Activated naive CD8-positive, alpha-beta T cell treated with anti-CD3 and anti-CD28 coated beads, Interleukin-2, amount 50 U/mL, for 24 hours (primary cell): ENCODE measurements around the gene EPB41L1.

ENCODE experiments used
- ATAC-seq: fragments of 150-1000 bp; cut with Tn5 transposase; one replicate; pipeline ENCODE4 v1.10.0; 2021
- DNase-seq: peaks from one replicate; pipeline ENCODE4 v3.0.0; 2021
- H3K27ac Mint-ChIP-seq: one replicate; pipeline ENCODE4 v1.8.0; 2021; ENCODE audit warnings: mild to moderate bottlenecking, mixed read lengths
- H3K27me3 Mint-ChIP-seq: one replicate; pipeline ENCODE4 v1.8.0; 2021; ENCODE audit warnings: mixed read lengths
- H3K36me3 Mint-ChIP-seq: one replicate; pipeline ENCODE4 v1.8.0; 2021; ENCODE audit warnings: low read depth, mixed read lengths
- H3K4me1 Mint-ChIP-seq: one replicate; pipeline ENCODE4 v1.8.0; 2021; ENCODE audit warnings: mixed read lengths
- H3K4me3 Mint-ChIP-seq: one replicate; pipeline ENCODE4 v1.8.0; 2021; ENCODE audit warnings: mild to moderate bottlenecking, moderate library complexity, mixed read lengths
- H3K9me3 Mint-ChIP-seq: one replicate; pipeline ENCODE4 v1.8.0; 2021; ENCODE audit warnings: mixed read lengths

The EPB41L1 gene

DNA sequence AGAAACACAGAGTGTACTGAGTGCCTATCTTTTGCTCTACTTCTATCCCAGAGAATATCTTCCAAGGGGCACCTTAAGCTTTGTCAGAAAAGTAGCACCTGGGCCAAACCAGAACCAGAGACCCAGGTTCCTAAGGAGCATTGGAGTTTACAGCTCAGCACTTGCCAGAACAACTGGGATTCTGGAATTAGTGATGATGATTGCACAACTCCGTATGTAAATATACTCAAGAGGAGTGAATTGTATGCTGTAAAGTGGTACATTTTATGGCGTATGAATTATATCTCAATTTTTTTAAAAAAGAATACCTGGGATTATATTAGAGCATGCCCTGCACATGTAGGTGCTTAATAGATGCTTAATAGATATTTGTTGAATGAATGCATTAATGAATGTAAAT is 36.2 kb upstream of the EPB41L1 start:
- Mint-ChIP-seq H3K4me1 (no peaks in the 10 kb centered on the region), H3K9me3 (no peaks in the 10 kb centered on the region)

DNA sequence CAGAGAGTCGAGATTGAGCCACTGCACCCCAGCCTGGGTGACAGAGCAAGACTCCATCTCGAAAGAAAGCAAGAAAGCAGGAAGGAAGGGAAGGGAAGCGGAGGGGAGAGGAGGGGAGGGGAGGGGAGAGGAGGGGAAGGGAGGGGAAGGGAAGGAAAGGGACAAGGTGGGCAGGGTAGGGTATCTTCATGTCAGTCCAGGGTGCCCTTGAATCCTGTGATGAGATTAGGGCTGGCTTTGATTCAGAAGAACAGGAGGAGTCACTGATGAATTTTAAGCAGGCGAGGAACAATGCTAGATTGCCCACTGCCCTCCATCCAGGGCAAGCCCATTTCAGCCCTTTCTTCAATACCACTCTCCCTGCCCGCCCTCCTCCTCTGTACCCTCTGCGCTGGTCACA is 35.0 kb upstream of the EPB41L1 start:
- no peaks in the 10 kb centered on the region for H3K9me3 Mint-ChIP-seq
- no peak overlapping the region for H3K4me3 Mint-ChIP-seq
- H3K4me1 Mint-ChIP-seq = no peaks in the 10 kb centered on the region
- H3K36me3 Mint-ChIP-seq = no peaks in the 10 kb centered on the region
- ATAC-seq (no peak), DNase-seq (no peak)
- H3K27me3 Mint-ChIP-seq = peaks cover 7% of the 10 kb centered on the region
- no peak overlapping the region for H3K27ac Mint-ChIP-seq

More for the DNA sequence above, 36.2 kb upstream of the EPB41L1 start:
- ATAC-seq (no peak), DNase-seq (no peak)
- Mint-ChIP-seq H3K27me3 (peaks cover 7% of the 10 kb centered on the region), H3K4me3 (no peak overlapping the region), H3K27ac (no peak overlapping the region), H3K36me3 (no peaks in the 10 kb centered on the region)

DNA sequence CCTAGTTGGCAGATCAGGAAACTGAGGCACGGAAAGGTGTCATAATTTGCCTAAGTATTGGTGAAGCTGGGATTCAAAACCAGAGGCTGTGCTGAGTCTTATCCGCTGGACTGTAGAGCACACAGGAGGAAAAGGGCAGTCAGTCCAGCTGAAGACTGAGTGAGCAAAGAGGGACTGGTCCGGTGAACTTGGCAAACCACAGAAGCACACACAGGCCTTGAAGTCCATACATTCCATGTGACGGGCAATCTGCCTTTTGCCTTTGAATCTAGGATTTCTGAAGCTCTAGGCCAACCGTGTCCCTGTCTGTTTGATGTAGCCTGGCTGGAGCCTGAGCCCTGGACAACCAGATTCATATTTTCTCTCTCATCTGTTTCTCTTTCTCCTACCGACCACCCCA is 34.3 kb upstream of the EPB41L1 start:
- peaks cover 6% of the 10 kb centered on the region for H3K27me3 Mint-ChIP-seq
- ATAC-seq = no peak
- no peaks in the 10 kb centered on the region for H3K4me1 Mint-ChIP-seq
- H3K9me3 Mint-ChIP-seq = no peaks in the 10 kb centered on the region
- no peak overlapping the region for H3K27ac Mint-ChIP-seq
- H3K36me3 Mint-ChIP-seq = no peaks in the 10 kb centered on the region
- no peak overlapping the region for H3K4me3 Mint-ChIP-seq
- no peak for DNase-seq

DNA sequence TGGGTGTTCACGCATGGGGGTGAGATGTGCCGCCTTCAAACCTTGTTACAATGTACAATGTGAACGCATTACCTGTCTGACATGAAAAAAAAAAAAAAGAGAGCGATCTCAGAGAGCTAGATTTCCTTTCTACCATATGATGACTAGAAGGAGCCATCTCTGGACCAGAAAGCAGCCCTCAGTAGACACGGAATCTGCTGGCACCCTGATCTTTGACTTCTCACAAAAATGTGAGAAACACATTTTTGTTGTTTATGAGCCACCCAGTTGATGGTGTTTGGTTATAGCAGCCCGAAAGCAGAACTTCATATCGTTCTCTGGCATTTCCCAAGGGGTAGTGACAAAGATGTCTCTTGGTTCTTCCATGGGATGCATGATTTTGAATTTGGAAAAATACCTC is 33.5 kb upstream of the EPB41L1 start:
- DNase-seq (no peak), ATAC-seq (no peak)
- Mint-ChIP-seq H3K36me3 (no peaks in the 10 kb centered on the region), H3K27me3 (peaks cover 4% of the 10 kb centered on the region), H3K4me1 (no peaks in the 10 kb centered on the region), H3K27ac (no peak overlapping the region), H3K4me3 (no peak overlapping the region), H3K9me3 (no peaks in the 10 kb centered on the region)

DNA sequence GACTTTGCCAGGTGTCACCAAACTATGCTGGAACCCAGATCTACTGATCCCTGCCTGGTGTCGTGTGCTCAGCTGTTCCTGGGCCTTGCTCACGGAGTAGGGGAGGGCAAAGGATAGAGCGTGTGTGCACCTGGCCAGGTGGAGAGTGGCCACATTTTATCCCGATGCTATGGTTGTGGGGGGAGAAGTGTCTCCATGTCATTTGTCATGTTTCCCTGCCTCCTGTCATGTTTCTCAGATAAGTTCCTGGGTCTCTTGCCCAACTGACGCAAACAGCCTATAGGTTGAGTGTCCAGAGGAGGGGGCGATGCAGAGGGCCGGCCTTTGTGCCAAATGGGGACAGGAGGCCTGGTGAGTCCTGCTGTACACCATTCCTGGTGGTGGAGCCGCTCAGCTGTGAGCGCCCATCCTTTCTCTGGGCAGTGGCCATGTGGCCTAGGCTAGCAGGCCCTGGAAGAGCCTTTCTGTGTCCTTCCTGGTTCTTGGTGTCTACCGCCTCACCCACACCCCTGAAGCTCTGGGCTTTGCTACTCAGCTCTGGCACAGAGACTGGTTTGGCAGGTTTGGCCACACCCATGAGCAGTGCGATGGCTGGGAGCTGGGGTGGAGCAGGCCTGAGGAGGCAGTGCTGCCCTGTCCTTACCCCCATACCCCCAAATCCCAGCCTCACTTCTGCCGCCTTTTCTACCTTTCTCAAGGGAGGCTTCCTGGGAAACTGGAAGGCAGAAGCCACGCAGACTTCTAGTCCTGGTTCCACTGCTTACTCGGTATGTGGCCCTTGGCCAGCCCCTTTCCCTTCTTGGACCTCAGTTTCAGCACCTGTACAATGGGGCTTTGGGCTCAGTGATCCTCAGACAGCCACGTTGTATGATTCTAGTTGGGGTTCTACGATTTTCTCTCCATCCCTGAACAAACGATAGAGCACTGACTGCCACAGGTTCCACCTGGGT is 32.3 kb upstream of the EPB41L1 start:
- H3K36me3 Mint-ChIP-seq = no peaks in the 10 kb centered on the region
- H3K4me3 Mint-ChIP-seq = no peak overlapping the region
- no peak overlapping the region for H3K27ac Mint-ChIP-seq
- ATAC-seq = no peak
- H3K4me1 Mint-ChIP-seq = no peaks in the 10 kb centered on the region
- DNase-seq = no peak
- H3K9me3 Mint-ChIP-seq = no peaks in the 10 kb centered on the region
- peaks cover 3% of the 10 kb centered on the region for H3K27me3 Mint-ChIP-seq

DNA sequence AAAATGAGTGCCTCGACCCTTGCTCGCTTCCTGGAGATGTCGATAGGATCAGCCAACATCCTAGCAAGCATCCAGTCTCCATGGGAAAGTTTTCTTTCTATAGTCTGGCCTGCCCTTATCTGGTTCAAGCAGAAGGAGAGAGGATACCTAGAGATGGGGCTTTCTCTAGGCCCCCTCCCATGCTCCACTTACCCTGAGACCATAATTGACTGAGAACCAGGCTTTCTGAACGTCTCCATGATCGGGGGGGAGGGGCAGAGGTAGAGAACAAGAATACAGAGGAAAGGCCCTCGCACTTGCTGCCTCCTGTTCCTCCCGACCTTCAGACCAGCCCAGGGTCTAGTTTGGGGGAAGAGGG is 31.6 kb upstream of the EPB41L1 start:
- Mint-ChIP-seq H3K4me1 (no peaks in the 10 kb centered on the region), H3K27me3 (peaks cover 3% of the 10 kb centered on the region), H3K27ac (no peak overlapping the region), H3K4me3 (no peak overlapping the region), H3K36me3 (no peaks in the 10 kb centered on the region), H3K9me3 (no peaks in the 10 kb centered on the region)
- DNase-seq = no peak
- no peak for ATAC-seq

DNA sequence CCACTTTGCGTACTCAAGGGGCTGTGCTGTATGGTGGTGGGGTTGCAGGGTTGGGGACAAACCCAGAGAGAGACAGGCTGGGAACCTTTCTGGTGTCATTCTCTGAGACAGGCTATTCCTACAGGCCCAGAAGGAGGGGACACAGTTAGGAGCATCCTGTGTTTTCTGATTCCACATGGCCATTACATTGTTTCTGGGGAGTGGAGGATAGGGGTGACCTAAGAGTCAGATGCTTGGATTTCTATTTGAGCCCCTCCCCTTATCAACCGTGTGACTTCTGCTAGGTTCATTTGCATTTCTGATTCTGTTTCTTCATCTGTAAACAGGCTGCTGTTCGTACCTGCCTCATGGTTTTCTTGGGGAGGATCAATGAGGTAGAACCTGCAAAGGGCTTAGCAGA is 29.4 kb upstream of the EPB41L1 start:
- Mint-ChIP-seq H3K4me1 (no peaks in the 10 kb centered on the region), H3K27ac (no peak overlapping the region), H3K36me3 (no peaks in the 10 kb centered on the region), H3K9me3 (no peaks in the 10 kb centered on the region), H3K27me3 (no peaks in the 10 kb centered on the region), H3K4me3 (no peak overlapping the region)
- ATAC-seq (no peak), DNase-seq (no peak)

DNA sequence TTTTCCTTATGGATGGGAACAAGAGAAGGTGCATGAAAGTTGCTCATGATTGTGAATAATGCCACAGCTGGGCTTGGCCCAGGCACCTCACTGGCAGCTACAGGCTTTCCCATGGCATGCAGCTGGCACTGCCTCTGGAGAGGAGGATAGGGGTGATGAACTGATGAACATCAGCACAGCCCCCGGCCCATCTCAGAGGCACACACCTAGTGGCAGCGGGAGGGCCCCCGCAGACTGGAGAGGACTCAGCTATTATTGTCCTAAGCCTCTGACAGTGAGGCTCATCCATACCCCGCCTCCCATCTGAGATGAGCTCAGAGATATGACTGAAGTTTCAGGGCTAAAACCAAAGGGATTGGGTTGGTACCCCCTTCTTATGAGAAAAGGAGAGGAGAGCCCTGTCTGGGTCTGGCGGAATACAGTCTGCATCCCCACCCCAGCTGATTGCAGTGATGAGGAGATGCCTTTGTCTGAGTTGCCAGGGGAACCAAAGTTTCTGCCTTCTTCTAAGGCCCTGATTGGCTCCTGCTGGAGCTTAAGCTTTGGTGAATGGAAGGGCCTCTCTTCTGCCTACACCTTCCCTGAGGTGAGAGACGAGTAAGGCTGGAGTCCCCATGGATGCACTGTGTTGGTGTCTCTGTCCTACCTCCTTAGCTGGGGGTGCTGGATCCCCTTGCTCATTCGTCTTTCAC is 27.6 kb upstream of the EPB41L1 start:
- H3K9me3 Mint-ChIP-seq = no peaks in the 10 kb centered on the region
- H3K27me3 Mint-ChIP-seq = no peaks in the 10 kb centered on the region
- no peak overlapping the region for H3K27ac Mint-ChIP-seq
- DNase-seq = no peak
- no peaks in the 10 kb centered on the region for H3K4me1 Mint-ChIP-seq
- no peak for ATAC-seq
- no peaks in the 10 kb centered on the region for H3K36me3 Mint-ChIP-seq
- H3K4me3 Mint-ChIP-seq = no peak overlapping the region

DNA sequence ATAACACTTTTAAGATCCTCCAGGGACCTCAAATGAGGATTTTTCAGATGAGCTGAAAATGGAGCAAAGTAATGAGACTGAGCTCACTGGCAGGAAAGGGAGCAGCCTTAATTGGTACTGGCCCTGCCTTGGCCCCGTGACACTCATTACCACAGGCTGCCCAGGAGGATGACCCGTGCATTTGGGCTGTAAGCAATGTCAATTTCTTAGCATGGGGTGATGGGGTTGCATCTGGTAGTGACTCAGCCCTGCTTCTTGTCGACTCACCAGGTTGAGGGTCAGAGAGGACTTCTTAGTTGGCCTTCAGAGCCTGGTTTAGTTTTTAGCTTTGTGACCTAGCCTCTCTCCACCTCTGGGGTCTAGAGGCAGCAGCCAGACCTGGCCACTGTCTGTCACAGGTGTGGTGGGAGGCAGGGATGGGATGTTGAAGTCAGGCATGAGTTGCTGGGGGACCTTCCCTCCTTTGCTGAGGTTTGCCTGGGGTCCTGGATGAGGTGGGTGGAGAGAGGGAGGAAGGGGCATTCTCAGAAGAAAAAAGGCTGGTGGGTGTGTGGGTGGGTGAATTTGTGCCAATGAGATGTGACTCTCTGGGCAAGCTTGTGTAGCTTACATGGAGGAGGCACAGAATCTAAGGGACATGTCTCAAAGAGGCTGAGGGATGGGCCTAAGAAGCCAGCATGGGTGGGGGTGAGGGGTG is 25.9 kb upstream of the EPB41L1 start:
- Mint-ChIP-seq H3K9me3 (no peaks in the 10 kb centered on the region), H3K36me3 (no peaks in the 10 kb centered on the region), H3K4me1 (no peaks in the 10 kb centered on the region), H3K27ac (no peak overlapping the region), H3K27me3 (no peaks in the 10 kb centered on the region), H3K4me3 (no peak overlapping the region)
- ATAC-seq = no peak
- no peak for DNase-seq

DNA sequence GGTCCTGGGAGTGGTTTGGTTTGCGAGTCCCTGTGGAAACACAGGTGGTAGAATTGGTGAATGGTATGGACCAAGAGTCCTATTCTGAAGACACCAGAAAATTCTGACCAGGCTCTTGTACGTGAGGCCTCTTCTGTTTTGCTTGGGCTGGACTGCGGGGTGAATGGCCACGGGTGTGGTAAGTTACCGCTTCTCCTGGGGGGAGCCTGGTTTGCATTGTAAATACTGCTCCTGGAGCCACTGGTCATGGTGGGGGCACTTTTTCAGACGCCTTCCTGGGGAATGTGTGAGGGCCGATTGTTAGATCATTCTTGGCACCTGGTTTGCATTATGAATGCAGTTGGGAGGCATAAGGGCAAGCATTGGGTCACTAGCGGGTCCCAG is 25.4 kb upstream of the EPB41L1 start:
- ATAC-seq = no peak
- Mint-ChIP-seq H3K4me1 (no peaks in the 10 kb centered on the region), H3K4me3 (no peak overlapping the region), H3K27me3 (no peaks in the 10 kb centered on the region), H3K9me3 (no peaks in the 10 kb centered on the region), H3K36me3 (no peaks in the 10 kb centered on the region), H3K27ac (no peak overlapping the region)
- no peak for DNase-seq

DNA sequence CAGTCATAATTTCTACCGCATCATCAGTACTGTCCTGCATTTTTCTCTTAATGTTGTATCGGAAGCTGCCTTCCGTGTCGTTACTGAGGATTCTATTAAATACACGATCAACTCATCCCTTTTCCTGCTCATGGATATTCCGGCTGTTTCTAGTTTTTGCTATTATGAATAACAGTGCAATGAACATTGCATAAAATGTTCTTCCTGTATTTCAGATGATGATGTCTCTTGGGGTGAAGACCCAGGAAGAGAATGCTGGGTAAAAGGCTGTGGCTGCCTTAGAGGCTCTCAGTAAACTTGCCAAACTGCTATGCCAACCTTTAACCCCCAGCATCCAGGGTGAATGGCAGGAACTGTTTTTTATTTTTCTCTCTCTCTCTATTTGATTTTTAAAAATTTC is 24.1 kb upstream of the EPB41L1 start:
- Mint-ChIP-seq H3K27ac (no peak overlapping the region), H3K4me3 (no peak overlapping the region), H3K4me1 (no peaks in the 10 kb centered on the region), H3K9me3 (no peaks in the 10 kb centered on the region), H3K36me3 (no peaks in the 10 kb centered on the region), H3K27me3 (no peaks in the 10 kb centered on the region)
- DNase-seq = no peak
- no peak for ATAC-seq

DNA sequence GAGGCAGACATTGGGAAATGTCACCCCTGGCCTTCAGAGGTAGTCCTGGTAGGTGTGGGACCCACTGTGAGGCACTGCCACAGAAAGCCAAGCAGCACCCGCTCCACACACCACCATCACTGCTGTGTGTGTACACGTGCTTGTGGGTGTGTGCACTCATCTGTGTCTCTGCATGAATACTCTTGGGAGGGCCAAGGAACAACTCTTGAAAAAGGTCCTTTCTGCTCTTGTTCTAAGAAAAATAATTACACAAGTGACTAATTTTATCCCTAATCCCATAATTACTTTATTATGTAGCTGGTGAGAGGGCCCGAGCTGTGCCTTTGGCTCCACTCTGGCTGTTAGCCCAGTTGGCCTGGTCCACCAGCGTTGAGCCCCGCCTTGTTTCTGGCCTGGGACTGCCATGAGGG is 21.7 kb upstream of the EPB41L1 start:
- Mint-ChIP-seq H3K27me3 (no peaks in the 10 kb centered on the region), H3K27ac (no peak overlapping the region), H3K36me3 (no peaks in the 10 kb centered on the region), H3K9me3 (no peaks in the 10 kb centered on the region), H3K4me1 (no peaks in the 10 kb centered on the region), H3K4me3 (no peak overlapping the region)
- ATAC-seq = no peak
- DNase-seq = no peak

DNA sequence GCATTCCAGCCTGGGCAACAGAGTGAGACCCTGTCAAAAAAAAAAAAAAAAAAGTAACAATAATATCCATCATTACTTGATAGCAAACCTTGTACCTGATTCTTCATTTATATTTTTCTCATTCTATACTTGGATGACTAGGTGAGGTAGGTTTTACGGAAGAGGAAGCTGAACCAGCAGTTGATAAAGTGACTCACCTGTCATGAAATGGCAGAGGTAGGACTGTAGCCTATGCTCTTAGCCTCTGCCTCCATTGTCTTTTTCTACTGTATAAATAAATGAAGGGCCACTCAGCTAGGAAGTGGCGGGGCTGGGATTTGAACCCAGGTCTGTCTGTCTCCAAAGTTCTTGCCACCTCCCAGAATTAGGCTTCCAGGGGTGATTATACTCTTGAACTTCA is 20.7 kb upstream of the EPB41L1 start:
- H3K4me1 Mint-ChIP-seq = no peaks in the 10 kb centered on the region
- ATAC-seq = no peak
- no peaks in the 10 kb centered on the region for H3K27me3 Mint-ChIP-seq
- no peak overlapping the region for H3K4me3 Mint-ChIP-seq
- no peak overlapping the region for H3K27ac Mint-ChIP-seq
- no peak for DNase-seq
- no peaks in the 10 kb centered on the region for H3K36me3 Mint-ChIP-seq
- H3K9me3 Mint-ChIP-seq = no peaks in the 10 kb centered on the region

DNA sequence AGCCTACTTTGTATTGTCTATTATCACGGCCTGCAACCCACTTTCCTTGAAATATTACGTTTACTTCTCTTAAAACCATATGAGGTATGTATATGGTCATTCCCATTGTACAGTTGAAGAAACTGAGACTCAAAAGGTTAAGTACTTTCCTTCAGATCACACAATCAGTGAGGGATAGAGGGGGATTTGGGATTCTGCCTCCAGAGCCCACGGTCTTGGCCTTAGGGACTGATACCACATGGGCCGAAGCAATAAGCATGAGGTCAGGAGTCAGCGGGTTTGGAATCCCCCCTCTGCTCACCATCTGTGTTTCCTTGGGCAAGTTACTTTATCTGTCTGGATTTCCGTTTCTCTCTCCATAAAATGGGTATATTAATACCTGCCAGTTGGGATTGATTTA is 19.4 kb upstream of the EPB41L1 start:
- H3K36me3 Mint-ChIP-seq = no peaks in the 10 kb centered on the region

DNA sequence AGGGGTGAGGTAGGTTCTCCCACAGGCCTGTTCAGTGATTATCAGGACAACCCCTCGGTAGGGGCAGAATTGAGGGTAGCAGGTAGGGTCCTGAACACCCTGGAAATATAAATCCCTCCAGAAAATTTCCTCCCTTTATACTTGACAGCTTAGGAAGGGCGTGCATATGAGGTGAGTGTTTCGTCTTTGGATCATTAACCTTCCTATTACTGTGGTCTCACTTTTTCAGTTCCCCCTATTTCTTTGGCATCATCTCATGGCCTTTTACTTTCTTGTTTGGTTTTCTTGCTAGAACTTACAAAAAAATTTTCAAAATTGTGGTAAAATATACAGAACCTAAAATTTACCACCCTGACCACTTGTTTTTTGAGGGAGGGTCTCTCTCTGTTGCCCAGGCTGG is 18.7 kb upstream of the EPB41L1 start:
- DNase-seq (no peak), ATAC-seq (no peak)
- no peak overlapping the region for H3K27ac Mint-ChIP-seq
- no peak overlapping the region for H3K4me3 Mint-ChIP-seq
- peaks cover under 1% of the 10 kb centered on the region for H3K27me3 Mint-ChIP-seq
- H3K36me3 Mint-ChIP-seq = no peaks in the 10 kb centered on the region
- no peaks in the 10 kb centered on the region for H3K9me3 Mint-ChIP-seq
- H3K4me1 Mint-ChIP-seq = no peaks in the 10 kb centered on the region

More for the DNA sequence above, 19.4 kb upstream of the EPB41L1 start:
- no peak for ATAC-seq
- Mint-ChIP-seq H3K27ac (no peak overlapping the region), H3K4me3 (no peak overlapping the region), H3K4me1 (no peaks in the 10 kb centered on the region), H3K27me3 (no peaks in the 10 kb centered on the region), H3K9me3 (no peaks in the 10 kb centered on the region)
- DNase-seq = no peak
